GM18499 (cell line): Measurements from ENCODE around the gene CYB5D1.

ENCODE experiments used
- ATAC-seq: cut with Tn5 transposase; IDR thresholded peaks from one replicate; pipeline ENCODE4 v1.9.1; 2021; ENCODE audit warnings: moderate number of reproducible peaks; ENCODE audit not compliant: insufficient read depth, unreplicated experiment

The CYB5D1 gene

GRCh38 chr17:7883781-7884386, 26.1 kb downstream of the CYB5D1 start:
- ATAC-seq: no peak

DNA sequence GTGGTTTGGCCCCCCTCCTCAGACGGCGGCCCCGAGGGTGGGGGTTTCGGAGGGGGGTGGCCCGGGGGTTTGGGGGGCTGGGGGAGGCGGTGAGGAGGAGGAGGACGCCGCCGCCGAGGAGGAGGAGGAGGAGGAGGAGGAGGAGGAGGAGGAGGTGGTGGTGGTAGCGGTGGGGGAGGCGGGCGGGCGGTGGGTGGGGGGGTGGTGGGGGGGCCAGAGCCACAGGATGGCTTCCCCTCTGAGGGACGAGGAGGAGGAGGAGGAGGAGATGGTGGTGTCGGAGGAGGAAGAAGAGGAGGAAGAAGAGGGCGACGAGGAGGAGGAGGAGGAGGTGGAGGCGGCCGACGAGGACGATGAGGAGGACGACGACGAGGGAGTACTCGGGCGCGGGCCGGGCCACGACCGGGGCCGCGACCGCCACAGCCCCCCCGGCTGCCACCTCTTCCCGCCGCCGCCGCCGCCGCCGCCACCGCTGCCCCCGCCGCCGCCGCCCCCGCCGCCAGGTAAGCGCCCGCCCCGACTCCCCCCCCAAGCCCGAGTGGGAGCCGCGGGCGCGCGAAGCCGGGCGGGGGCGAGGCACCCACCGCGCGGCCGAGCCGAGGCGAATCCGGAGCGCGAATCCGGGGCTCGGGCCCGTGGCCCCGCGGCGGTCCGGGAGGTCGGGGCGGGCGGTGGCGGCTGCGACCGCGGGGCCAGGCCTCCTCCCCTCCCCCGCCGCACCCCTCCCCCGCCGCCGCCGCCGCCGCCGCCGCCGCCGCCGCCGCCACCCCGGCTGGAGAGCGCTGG, 27.0 kb downstream of the CYB5D1 start:
- ATAC-seq: no peak

DNA sequence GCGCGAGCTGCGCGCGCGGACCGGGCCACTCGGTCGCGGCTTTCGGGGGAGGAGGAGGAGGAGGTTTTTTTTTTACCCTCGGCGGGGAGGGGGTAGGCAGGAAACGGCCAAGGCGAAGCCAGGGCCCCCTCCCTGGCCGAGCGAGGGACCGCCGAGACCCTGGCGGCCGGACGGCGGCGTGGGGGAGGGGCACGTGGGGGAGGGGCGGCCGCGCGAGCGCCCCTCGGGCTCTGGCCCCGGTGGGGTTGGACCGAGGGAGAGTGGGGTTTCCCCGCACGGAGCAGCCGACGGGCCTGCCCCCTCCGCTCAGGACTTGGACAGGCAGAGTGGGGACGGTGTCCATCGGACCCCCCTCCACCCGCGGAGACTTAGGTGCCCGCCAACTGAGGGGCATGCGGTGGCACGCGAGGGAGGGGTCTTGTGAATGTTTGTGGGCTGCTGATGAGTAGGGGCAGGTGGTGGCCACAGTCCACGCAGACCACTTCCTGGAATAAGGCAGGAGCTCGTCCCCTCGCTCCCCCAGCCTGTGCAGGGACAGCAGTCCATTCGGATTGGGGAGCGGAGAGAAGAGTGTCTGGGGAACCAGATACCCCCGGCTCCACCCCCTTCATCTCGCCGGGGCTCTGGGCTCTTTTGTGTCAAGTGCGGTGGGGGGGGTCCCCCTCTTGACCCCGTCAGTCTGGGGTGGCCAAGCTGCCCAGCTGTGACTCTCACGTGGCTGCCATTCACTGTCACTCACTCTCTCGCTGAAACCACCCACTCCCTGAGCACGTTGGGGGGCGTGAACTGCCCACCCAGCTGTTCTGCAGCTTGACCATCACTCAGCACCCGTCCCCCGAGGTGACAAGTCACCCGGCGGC, 27.8 kb downstream of the CYB5D1 start:
- no peak for ATAC-seq

GRCh38 chr17:7886227-7887037, 28.6 kb downstream of the CYB5D1 start:
- no peak for ATAC-seq

DNA sequence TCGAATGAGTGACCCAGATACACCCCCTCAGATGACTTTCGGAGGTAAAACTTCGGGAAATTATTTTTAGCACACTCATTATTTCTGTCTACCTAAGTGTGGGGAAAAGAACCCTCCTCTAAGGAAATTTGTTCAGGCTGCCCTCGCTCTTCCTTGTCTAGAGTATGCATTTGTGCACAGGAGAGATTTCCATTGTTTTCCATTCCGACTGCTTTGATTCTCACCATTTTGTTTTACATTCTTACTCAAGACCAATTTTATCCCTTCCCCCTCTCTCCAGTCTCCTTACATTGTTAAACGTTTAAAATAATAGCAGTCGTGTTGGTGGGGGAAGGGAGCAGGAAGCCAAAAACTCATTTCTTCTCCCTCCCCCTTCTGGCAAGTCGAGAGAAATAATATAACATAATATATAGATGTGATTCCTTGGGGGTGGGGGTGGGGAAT, 29.3 kb downstream of the CYB5D1 start:
- ATAC-seq: no peak

DNA sequence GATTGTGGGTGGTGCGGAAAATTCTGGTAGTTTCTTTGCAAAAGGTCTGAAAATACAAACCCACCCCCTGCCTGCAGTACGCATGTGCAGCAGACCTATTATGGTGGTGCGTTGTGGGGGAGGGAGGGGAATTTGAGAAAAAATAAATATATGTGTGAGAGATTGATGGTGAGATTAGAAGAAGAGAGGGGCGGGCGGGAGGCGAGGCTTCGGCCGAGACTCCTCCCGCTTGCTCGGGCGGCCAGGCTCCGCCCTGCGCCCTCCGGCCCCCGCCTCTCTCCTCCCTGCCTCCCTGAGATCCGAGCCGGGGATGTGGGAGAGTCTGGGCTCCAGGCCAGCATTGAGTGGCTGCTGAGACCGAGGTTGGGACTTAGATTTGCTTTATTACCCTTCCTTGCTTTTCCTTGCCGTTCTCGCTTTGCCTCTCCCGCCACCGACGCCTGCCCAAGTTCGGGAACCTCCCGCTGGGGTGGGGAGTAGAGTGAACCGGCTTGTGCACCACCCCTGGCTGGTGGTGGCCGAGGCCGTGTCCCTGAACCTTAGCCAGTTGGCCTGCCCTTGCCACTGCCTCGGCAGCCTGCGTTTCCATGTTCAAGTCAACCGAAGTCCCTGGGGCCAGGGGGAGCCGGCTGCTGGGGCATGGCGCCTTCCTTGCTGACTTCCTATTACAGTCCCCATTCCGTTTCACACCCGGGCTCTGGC, 29.8 kb downstream of the CYB5D1 start:
- no peak for ATAC-seq

- no peak for ATAC-seq
Measured at GRCh38 chr17:7888184-7888920, 30.5 kb downstream of the CYB5D1 start, which contains the start of gene CHD3. Gene CHD3, plus strand, starts transcription at chr17:7888789. Its CDS starts 212 bp downstream, at chr17:7889001.

- no peak for ATAC-seq
Measured at GRCh38 chr17:7889166-7889955, 31.6 kb downstream of the CYB5D1 start.

GRCh38 chr17:7893187-7893880, 35.5 kb downstream of the CYB5D1 start:
- ATAC-seq: no peak

DNA sequence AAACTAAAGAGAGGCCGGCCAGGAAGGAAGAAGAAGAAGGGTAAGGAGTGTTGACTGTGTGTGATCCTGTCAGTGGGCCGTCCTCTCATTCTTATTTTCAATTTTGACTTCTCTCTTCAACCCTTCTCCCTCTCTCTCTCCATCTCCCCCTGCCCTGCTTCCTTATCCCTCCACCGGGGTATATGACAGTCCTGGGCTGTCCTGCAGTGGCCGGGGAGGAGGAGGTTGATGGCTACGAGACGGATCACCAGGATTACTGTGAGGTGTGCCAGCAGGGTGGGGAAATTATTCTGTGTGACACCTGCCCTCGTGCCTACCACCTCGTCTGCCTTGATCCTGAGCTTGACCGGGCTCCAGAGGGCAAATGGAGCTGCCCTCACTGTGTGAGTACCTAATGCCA, 36.4 kb downstream of the CYB5D1 start:
- ATAC-seq: no peak

DNA sequence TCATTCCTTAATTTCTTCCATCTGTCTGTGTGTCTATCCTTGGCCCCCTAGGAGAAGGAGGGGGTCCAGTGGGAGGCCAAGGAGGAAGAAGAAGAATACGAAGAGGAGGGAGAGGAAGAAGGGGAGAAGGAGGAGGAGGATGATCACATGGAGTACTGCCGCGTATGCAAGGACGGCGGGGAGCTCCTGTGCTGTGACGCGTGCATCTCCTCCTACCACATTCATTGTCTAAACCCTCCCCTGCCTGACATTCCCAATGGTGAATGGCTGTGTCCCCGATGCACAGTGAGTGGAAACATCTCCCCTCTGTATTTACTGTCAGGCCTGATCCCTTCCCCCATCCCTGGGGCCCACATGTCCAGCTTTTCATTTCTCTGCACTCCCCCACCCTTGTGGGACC, 37.1 kb downstream of the CYB5D1 start:
- no peak for ATAC-seq

- no peak for ATAC-seq
Measured at GRCh38 chr17:7897090-7897489, 39.3 kb downstream of the CYB5D1 start.

DNA sequence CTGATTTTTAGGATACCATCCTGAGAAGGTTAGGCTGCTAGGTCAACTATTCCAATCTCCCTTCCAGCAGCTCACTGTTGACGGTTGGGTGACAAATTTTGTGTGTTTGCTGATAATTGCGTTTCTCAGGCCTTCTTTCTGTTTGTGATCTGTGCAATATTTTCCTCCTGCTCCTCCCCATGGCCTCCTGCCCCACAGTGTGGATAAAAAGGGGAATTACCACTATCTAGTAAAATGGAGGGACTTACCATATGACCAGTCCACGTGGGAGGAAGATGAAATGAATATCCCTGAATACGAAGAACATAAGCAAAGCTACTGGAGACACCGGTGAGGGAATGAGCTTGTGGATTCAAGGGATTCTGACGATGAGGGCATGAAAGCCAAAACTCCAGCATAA, 40.0 kb downstream of the CYB5D1 start:
- no peak for ATAC-seq

DNA sequence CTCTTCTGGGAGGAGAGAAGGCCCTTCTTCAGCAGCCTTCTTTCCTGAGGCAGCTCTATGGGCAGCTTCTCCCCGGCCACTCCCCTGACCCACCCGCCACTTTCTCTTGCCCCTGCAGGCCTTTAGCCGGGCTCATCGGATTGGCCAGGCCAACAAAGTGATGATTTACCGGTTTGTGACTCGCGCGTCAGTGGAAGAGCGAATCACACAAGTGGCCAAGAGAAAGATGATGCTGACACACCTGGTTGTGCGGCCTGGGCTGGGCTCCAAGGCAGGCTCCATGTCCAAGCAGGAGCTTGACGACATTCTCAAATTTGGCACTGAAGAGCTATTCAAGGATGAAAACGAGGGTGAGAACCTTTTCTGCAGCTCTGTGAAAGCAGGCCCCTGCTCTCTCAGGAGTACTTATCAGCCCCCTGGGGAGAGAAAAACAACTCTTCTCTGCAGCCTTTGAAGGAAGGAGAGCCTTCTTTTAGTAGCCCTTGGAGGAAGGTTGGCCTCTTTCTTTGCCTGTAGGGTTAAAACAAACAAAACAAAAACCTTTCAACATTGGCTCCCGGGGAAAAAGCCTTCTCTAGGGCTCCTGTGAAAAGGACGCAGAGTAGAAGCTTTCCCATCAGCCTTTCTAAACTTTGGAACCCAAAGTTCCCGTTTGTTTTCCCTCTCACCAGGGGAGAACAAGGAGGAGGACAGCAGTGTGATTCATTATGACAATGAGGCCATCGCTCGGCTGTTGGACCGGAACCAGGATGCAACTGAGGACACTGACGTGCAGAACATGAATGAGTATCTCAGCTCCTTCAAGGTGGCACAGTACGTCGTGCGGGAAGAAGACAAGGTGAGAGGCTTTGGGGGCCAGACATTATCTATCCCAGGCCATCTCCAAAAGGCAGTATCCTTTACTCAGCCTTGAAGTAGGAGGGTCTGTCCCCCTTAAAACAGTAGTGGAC, 45.6 kb downstream of the CYB5D1 start:
- ATAC-seq: no peak

GRCh38 chr17:7909089-7909488, 51.3 kb downstream of the CYB5D1 start:
- no peak for ATAC-seq

DNA sequence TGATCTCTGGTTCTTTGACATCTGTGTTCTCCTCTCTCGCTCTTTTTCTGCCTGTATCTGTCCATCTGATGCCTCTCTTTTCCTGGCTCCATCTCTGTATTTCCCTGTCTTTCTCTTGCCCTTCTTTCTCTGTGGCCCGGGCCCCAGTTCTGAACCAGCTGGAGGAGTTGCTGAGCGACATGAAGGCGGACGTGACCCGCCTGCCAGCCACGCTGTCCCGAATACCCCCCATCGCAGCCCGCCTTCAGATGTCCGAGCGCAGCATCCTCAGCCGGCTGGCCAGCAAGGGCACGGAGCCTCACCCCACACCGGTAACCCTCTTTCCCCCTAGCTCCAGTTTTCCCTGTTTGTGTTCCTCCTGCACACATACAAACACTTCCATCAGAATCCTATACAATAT, 52.5 kb downstream of the CYB5D1 start:
- ATAC-seq: no peak
